ENCODE measurements around the gene C3orf80.
"Not testable (repeated sequence)": the region's sequence is repeated elsewhere in the genome, so short reads cannot be mapped to it uniquely, and the experiment has no call there.

The C3orf80 gene

DNA sequence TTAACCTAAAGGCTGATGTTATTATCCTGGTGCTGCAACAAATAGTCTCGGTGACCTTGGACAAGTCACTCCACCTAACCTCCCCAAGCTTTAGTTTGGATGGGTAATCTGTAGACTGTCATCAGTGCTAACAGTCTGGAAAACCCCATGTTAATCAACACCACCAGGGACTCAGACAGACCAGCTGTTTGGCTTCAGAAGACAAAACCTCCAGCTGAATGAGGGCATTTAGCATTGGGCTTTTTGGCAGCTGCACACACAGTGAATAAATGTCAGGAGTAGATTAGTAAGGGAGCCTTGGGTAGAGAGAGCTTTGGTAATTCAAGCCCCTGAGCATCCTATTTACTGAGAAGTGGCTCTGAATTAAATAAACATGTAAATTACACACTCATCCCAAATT lies 24.9 kb upstream of the C3orf80 start:
- ATAC-seq (ENCODE audit: insufficient read depth, low read depth), result no peak
- Histone ChIP-seq H3K36me3 (ENCODE audit: insufficient read depth, low read length) (no peaks in the 10 kb centered on the region), H3K4me2 (ENCODE audit: insufficient read depth, low read length) (no peak overlapping the region), H3K9me3 (ENCODE audit: insufficient read depth, low read length, severe bottlenecking) (no peaks in the 10 kb centered on the region), H3K4me1 (ENCODE audit: insufficient read depth, low read length) (no peaks in the 10 kb centered on the region), H3K9ac (ENCODE audit: low read depth, low read length) (no peak overlapping the region), H3K79me2 (ENCODE audit: insufficient read depth, low read length) (no peaks in the 10 kb centered on the region), H3K27ac (ENCODE audit: low read length) (no peak overlapping the region), H3K4me3 (ENCODE audit: low read depth in 1 of 2, low read length in 2 of 2) (no peak overlapping the region), H3K27me3 (ENCODE audit: insufficient read depth, low read length, poor library complexity) (no peaks in the 10 kb centered on the region), H2AFZ (ENCODE audit: low read depth, low read length) (no peak overlapping the region), H4K20me1 (ENCODE audit: insufficient read depth, low read length) (no peaks in the 10 kb centered on the region)
- no peak for DNase-seq
- TF ChIP-seq CTCF (IDR thresholded peaks at IDR 0.05; ENCODE audit: borderline replicate concordance, extremely low read depth, low read length, poor library complexity, severe bottlenecking) (no peak), EZH2 (IDR thresholded peaks at IDR 0.05; ENCODE audit: borderline replicate concordance, low read depth, low read length, severe bottlenecking) (no peak)

DNA sequence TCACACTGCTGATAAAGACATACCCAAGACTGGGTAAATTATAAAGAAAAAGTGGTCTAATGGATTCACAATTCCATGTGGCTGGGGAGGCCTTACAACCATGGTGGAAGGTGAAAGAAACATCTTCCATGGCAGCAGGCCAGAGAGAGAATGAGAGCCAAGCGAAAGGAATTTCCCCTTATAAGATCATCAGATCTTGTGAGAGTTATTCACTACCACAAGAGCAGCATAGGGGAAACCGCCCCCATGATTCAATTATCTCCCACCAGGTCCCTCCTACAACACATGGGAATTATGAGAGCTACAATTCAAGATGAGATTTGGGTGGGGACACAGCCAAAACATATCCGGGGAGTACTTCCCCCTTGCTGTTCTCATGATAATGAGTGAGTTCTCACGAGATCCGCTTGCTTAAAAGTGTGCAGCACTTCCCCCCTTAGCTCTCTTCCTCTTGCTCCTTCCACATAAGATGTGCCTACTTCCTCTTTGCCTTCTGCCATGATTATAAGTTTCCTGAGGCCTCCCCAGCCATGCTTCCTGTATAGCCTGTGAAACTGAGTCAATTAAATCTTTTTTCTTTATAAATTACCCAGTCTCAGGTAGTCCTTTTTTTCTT lies 20.7 kb upstream of the C3orf80 start:
- not testable (repeated sequence) for H3K36me3 ChIP-seq (ENCODE audit: insufficient read depth, low read length); DNase-seq; H3K4me2 ChIP-seq (ENCODE audit: insufficient read depth, low read length)

GRCh38 chr3:160205606-160206005 lies 19.6 kb upstream of the C3orf80 start:
- Histone ChIP-seq H3K27me3 (ENCODE audit: insufficient read depth, low read length, poor library complexity) (no peaks in the 10 kb centered on the region), H4K20me1 (ENCODE audit: insufficient read depth, low read length) (no peaks in the 10 kb centered on the region), H3K36me3 (ENCODE audit: insufficient read depth, low read length) (no peaks in the 10 kb centered on the region), H3K9me3 (ENCODE audit: insufficient read depth, low read length, severe bottlenecking) (no peaks in the 10 kb centered on the region), H3K4me1 (ENCODE audit: insufficient read depth, low read length) (no peaks in the 10 kb centered on the region), H3K4me3 (ENCODE audit: low read depth in 1 of 2, low read length in 2 of 2) (no peak overlapping the region), H3K4me2 (ENCODE audit: insufficient read depth, low read length) (no peak overlapping the region), H3K79me2 (ENCODE audit: insufficient read depth, low read length) (no peaks in the 10 kb centered on the region), H2AFZ (ENCODE audit: low read depth, low read length) (no peak overlapping the region), H3K27ac (ENCODE audit: low read length) (no peak overlapping the region), H3K9ac (ENCODE audit: low read depth, low read length) (no peak overlapping the region)
- ATAC-seq (ENCODE audit: insufficient read depth, low read depth) (no peak), DNase-seq (no peak)
- TF ChIP-seq CTCF (IDR thresholded peaks at IDR 0.05; ENCODE audit: borderline replicate concordance, extremely low read depth, low read length, poor library complexity, severe bottlenecking), result no peak
- no peak for TF ChIP-seq EZH2 (IDR thresholded peaks at IDR 0.05; ENCODE audit: borderline replicate concordance, low read depth, low read length, severe bottlenecking)

More for the DNA sequence above, 20.7 kb upstream of the C3orf80 start:
- H3K27me3 ChIP-seq (ENCODE audit: insufficient read depth, low read length, poor library complexity); H3K9me3 ChIP-seq (ENCODE audit: insufficient read depth, low read length, severe bottlenecking); H3K4me1 ChIP-seq (ENCODE audit: insufficient read depth, low read length); ATAC-seq (ENCODE audit: insufficient read depth, low read depth); H3K9ac ChIP-seq (ENCODE audit: low read depth, low read length); H3K79me2 ChIP-seq (ENCODE audit: insufficient read depth, low read length); H2AFZ ChIP-seq (ENCODE audit: low read depth, low read length); H3K27ac ChIP-seq (ENCODE audit: low read length); H4K20me1 ChIP-seq (ENCODE audit: insufficient read depth, low read length); H3K4me3 ChIP-seq (ENCODE audit: low read depth in 1 of 2, low read length in 2 of 2): not testable (repeated sequence)

DNA sequence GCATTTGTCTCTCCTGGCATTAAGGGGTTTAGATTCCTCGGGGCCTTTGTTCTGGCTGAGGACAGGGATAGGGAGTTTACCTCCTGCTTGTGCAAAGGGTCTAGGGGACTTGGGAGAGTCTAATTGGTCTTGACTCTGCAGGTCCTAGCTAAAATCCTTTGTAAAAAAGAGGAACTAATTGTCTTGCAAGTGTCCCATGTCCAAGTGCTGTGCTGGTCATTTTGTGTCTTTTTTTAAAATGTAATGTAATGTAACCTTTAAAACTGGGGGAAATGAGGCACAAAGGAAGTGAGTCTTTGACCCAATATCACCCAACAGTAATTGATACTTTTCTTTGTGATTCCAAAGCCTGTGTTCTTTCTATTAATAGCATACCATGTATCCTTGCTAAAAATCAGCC lies 14.9 kb upstream of the C3orf80 start:
- DNase-seq (no peak), ATAC-seq (ENCODE audit: insufficient read depth, low read depth) (no peak)
- Histone ChIP-seq H3K27me3 (ENCODE audit: insufficient read depth, low read length, poor library complexity) (peaks cover 5% of the 10 kb centered on the region), H3K27ac (ENCODE audit: low read length) (no peak overlapping the region), H3K36me3 (ENCODE audit: insufficient read depth, low read length) (no peaks in the 10 kb centered on the region), H4K20me1 (ENCODE audit: insufficient read depth, low read length) (no peaks in the 10 kb centered on the region), H2AFZ (ENCODE audit: low read depth, low read length) (no peak overlapping the region), H3K4me2 (ENCODE audit: insufficient read depth, low read length) (no peak overlapping the region), H3K4me1 (ENCODE audit: insufficient read depth, low read length) (no peaks in the 10 kb centered on the region), H3K9ac (ENCODE audit: low read depth, low read length) (no peak overlapping the region), H3K4me3 (ENCODE audit: low read depth in 1 of 2, low read length in 2 of 2) (no peak overlapping the region), H3K9me3 (ENCODE audit: insufficient read depth, low read length, severe bottlenecking) (no peaks in the 10 kb centered on the region), H3K79me2 (ENCODE audit: insufficient read depth, low read length) (no peaks in the 10 kb centered on the region)
- no peak for TF ChIP-seq CTCF (IDR thresholded peaks at IDR 0.05; ENCODE audit: borderline replicate concordance, extremely low read depth, low read length, poor library complexity, severe bottlenecking)
- no peak for TF ChIP-seq EZH2 (IDR thresholded peaks at IDR 0.05; ENCODE audit: borderline replicate concordance, low read depth, low read length, severe bottlenecking)
